CD4-positive, alpha-beta T cell treated with Interleukin-2 at 100 ng/mL for 4 hours (primary cell): ENCODE measurements around the gene IL1RAPL2.

Experiments
- DNase-seq: peaks from one replicate; pipeline ENCODE4 v3.0.0-alpha.2; 2020; ENCODE audit warnings: low spot score

IL1RAPL2 gene

DNA sequence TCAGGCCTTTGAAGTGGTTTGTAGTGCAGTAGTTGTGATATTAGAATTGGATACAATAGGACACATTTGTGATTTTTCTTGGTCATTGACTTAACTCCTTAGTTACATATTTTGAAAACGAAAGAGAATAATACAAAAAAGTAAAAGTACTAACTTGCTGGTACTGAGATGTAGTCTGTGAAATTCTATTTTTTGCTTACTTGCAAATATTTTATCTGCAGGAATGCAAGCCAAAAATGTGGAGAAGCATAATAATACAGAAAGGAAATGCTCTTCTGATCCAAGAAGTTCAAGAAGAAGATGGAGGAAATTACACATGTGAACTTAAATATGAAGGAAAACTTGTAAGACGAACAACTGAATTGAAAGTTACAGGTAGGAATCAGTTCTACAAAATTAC lies 701.2 kb downstream of the IL1RAPL2 start:
- DNase-seq: no peak

- DNase-seq: no peak
These were observed 703.4 kb downstream of the IL1RAPL2 start for GRCh38 chrX:105269386-105269785.

DNA sequence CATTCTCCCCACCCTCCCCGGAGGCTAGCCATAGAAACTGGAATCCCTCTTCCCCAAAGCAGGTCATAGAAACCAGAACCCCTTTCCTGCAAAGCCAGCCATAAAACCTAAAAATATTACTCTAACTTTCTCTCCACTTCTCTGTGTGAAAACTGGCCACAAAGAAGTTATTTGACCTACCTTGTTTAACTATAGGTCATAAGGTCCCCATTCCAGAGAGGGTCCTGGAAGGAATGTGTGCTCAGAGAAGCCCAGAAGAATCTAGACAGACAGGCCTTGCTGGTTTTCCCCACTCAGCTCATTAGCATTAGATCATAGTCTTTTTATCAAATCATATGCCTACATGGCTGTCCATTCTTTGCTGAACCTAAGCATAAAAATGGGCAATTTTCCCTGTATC lies 707.3 kb downstream of the IL1RAPL2 start:
- no peak for DNase-seq

- no peak for DNase-seq
These were observed 708.1 kb downstream of the IL1RAPL2 start for GRCh38 chrX:105274091-105274490.

- no peak for DNase-seq
These were observed 711.1 kb downstream of the IL1RAPL2 start for GRCh38 chrX:105277132-105277531.

DNA sequence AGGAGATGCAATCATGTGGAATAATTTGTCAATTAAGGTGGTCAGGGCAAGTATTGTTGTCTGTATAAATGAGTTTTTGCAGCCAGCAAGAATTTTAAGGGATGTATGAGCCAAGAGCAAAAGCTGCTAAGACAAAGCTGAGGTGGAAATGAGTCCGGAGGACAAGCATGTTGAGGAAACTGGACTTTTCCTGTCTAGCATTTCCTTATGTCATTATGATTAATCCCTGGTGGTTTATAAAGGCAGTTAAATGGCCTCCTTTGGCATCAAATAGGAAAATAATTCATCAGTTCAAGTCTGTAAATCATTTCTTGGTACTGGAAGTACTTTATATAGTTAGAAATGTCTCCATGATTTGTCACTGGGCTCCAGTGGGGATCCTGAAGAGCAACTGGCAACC lies 716.1 kb downstream of the IL1RAPL2 start:
- no peak for DNase-seq

DNA sequence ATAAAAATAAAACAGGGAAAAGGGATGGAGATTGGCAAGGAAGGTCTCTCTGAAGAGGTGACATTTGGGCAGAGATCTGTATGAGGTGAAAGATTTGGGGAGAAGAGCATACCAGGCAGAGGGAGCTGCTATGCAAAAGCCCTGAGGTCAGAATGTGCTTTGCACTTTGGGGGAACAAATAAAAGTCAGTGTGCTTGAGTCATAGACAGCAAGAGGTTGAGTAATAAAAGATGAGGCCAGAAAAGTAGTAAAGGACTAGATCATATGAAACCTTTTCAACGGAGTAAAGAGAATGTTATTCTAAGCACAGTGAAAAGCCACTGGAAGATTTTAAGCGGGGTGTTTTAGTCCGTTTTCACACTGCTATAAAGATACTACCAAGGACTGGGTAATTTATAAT lies 731.0 kb downstream of the IL1RAPL2 start:
- no peak for DNase-seq

GRCh38 chrX:105299286-105299685 lies 733.3 kb downstream of the IL1RAPL2 start:
- DNase-seq: no peak

DNA sequence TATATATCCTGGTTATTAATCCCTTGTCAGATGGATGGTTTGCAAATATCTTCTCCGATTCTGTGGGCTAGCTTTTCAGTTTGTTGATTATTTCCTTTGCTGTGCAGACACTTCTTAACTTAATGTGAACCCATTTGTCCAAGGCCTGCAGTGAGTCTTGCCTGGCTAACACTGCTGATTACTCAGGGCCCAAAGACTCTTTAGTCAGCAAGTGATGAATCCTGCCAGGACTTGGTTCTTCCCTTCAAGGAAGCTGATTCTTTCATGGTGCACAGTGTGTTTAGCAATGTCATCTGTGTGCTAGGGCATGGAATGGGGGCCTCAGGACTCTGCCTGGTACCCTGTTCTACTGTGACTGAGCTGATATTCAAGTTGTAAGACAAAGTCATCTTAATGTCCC lies 736.2 kb downstream of the IL1RAPL2 start:
- no peak for DNase-seq

DNA sequence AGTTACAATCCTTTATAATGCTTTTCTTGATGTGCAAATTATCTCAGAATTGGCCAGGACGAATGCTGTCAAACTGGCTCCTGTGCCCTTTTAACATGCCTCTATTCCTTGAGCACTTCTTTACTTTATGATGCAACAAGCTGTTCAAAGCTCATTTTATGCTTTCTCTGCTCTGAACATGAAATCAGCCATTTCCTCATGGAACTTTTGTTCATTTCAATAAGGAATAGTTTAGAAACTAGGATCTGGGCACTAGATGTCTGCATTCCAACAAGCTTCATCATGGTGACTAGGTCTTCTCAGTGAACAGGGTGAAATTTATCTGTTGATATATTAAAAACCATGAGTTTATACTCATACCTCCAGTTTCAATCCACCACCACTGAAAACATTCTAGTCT lies 741.8 kb downstream of the IL1RAPL2 start:
- DNase-seq: no peak

GRCh38 chrX:105313596-105313995 lies 747.6 kb downstream of the IL1RAPL2 start:
- DNase-seq: no peak

GRCh38 chrX:105314458-105314857 lies 748.5 kb downstream of the IL1RAPL2 start:
- DNase-seq: no peak

DNA sequence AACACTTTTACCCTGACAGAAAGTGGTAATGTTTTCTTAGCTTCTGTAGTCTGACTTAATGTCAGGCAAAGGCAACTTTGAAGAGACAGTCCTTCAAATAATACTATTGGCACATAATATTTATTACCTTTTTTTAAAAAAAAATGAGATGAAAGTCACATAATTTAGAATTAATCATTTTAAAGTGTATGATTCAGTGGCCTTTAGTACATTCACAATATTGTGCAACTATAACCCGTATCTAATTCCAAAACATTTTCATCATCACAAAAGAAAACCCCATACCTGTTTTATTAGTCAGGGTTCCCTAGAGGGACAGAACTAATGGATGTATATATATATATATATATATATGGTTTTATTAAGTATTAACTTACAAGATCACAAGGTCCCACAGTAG lies 749.2 kb downstream of the IL1RAPL2 start:
- no peak for DNase-seq

DNA sequence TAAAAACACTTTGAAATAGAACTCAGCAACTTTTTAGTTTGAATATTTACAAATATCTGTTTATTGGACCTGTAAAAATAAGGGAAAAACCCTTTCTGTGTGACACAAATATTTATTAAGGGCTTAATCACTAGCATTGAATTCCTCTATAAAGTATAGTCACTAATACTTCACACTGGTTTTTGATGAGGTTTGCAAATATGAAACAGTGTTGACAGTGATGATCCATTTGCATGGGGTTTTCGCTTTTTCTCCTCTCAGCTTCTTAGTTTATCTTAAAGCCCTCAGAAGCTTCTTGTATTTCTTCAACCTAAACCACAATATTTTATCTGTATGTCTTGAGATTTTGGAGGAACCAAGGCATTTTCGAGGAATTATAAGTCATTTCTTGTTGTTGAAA lies 751.1 kb downstream of the IL1RAPL2 start:
- DNase-seq: no peak

- DNase-seq: no peak
These were observed 757.9 kb downstream of the IL1RAPL2 start for GRCh38 chrX:105323928-105324327.

GRCh38 chrX:105328773-105329172 lies 762.8 kb downstream of the IL1RAPL2 start:
- no peak for DNase-seq

DNA sequence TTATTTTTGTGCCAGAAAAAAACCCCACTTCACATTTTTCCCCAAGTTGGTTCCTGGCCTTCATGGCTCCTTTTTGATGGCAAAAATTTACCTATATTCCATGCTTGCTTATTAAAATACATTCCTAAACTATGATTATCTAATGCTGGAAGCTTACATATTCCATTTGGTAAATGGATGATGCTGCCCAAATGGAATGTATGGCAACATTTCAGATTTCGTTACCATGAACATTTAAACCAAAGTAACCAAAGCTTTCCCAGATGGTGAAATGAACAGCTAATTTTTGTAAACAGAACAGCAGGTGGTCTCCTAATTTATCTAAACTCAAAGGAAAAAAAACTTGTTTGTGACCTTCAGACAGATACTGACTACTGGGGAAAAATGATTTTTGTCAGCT lies 765.2 kb downstream of the IL1RAPL2 start:
- no peak for DNase-seq

DNA sequence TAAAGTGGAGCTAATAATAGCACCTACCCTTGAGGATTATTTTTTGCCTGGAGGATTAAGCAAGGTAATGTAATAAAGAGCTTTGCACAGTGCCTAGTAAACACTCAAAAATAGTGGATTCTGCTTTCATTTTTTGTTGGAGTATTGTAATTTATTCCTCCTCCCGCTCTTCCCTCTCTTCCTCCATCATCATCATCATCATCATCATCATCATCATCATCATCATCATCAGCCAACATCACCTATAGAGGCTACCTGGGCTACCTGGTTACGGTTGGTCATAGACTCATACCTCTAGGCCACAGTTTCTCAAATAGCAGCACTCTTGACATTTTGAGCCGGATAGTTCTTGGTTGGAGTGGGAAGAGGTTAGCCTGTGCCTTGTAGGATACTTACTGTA lies 781.4 kb downstream of the IL1RAPL2 start:
- no peak for DNase-seq

DNA sequence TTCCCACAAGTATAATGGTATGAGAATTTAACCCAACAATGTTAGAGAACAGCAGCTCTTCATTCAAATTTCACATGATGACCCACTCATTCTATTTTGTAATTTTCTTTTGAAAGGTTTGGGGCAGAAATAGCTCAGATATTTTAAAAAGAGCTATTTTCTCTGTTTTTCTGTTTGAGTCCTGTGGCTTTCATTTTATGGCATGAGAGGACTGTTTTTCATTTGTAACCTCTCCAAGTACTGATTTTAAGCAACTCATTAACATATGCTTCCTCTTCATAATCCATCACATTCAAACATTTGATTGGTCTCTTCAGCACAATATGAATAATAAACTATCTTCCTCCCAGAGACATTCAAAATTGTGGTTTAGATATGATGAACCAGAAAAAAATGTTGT lies 783.5 kb downstream of the IL1RAPL2 start:
- no peak for DNase-seq

- no peak for DNase-seq
These were observed 809.8 kb downstream of the IL1RAPL2 start for GRCh38 chrX:105375816-105376215.

DNA sequence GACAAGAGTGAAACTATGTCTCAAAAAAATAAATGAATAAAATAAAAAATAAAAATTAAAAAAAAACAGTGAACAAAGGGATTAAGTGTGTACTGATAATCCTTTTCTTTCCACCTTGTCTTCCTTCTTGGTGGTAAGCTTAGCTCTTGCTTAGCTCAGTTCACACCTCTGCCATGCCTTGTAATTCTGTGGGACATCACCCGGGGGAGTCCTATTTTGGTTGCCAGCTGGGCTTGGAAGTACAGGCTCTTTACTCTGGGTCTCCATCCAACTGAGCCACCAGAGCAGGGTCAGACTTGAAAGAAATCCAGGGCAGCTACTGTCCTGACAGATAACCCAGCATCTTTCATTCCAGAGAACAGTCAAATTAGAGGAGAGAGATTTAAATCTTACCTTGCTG lies 858.7 kb downstream of the IL1RAPL2 start:
- no peak for DNase-seq

DNA sequence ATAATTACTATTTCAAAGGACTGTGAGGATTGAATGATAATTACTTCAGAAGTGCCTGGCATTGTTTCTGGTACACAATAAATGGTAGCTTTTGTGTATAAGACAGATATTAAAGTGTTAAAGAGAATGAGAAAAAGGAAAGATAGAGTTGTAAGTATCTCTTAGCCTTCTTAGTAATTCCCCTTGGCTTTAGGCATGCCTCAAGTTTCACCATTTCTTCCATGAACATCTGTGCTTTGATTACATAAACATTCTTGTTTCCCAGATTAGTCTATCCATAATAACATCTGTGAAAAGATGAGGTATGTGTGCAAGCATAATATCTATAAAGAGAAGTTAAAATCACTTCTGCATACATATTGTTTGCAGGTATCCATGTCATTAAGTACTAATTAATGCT lies 885.4 kb downstream of the IL1RAPL2 start:
- no peak for DNase-seq

- no peak for DNase-seq
These were observed 892.8 kb downstream of the IL1RAPL2 start for GRCh38 chrX:105458846-105459245.

- DNase-seq: no peak
These were observed 894.4 kb downstream of the IL1RAPL2 start for GRCh38 chrX:105460376-105460775.

GRCh38 chrX:105461016-105461415 lies 895.0 kb downstream of the IL1RAPL2 start:
- no peak for DNase-seq
